ENCODE measurements around the gene FUS. TPM values are rescaled to one million over a fixed set of nuclear protein-coding genes. Genes with fewer than 3 reads are reported as not detected.

FUS gene
- total and polyA plus RNA-seq, 2 donors (not counting 3 experiments of a cell fraction or from before 2014, with no cell fraction given) = 307 to 569 TPM

DNA sequence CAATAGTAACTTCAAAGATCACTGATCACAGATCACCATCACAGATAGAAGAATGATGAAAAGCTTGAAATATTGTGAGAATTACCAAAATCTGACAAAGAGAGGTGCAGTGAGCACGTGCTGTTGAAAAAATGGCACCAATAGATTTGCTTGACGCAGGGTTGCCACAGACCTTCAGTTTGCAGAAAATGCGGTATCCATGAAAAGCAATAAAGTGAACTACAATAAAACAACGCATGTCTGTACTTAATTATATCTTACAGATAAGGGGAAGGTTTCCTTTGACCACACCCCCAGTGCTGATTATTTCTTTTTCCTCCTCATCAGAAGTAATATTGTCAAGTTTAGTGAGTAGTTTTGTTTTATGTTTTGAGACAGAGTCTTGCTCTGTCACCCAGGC lies 58.1 kb downstream of the FUS start:
- dilution Hi-C loops (cut with MboI; ENCODE audit: extremely low pct_ligation_motif_present, low sequenced_read_pairs) (no loop called here), intact Hi-C loops (cut with micrococcal nuclease) (loop anchor here (5.0 kb wide), 1 partner anchor 534 kb away; no protein-coding TSS in a partner anchor)
- Histone ChIP-seq H3K4me1 (ENCODE audit: control insufficient read depth, extremely low read depth, insufficient read depth, low read length) (no peaks in the 10 kb centered on the region), H3K4me2 (ENCODE audit: insufficient read depth, low read length) (no peak overlapping the region), H3K27me3 (ENCODE audit: control insufficient read depth in 2 of 2, insufficient read depth in 2 of 2, low read length in 2 of 2) (peaks cover 2 to 5% of the 10 kb centered on the region in 2 experiments), H3K9me1 (replicated peaks; ENCODE audit: control insufficient read depth, extremely low read depth, insufficient read depth, low read length) (no peaks in the 10 kb centered on the region), H3K4me3 (replicated peaks in 1 of 3; ENCODE audit: insufficient read depth in 1 of 3, low read depth in 1 of 3, low read length in 3 of 3) (no peak overlapping the region), H3K79me2 (ENCODE audit: control insufficient read depth, insufficient read depth, low read length) (no peaks in the 10 kb centered on the region), H3K9me3 (replicated peaks; ENCODE audit: control insufficient read depth, insufficient read depth, low read length) (no peaks in the 10 kb centered on the region), H3K27ac (ENCODE audit: insufficient read depth, low read depth, low read length) (no peak overlapping the region), H2AFZ (ENCODE audit: low read depth, low read length) (no peak overlapping the region), H3K36me3 (ENCODE audit: control insufficient read depth in 2 of 2, extremely low read depth in 1 of 2, insufficient read depth in 2 of 2, low read length in 2 of 2) (no peaks in the 10 kb centered on the region), H4K20me1 (replicated peaks; ENCODE audit: control insufficient read depth, extremely low read depth, insufficient read depth, low read length) (no peaks in the 10 kb centered on the region), H3K9ac (replicated peaks; ENCODE audit: extremely low read depth, insufficient read depth, low read length) (no peak overlapping the region)
- ChIA-PET CTCF (no interaction called here), POLR2A (no interaction called here)
- TF ChIP-seq, protein P1, sequence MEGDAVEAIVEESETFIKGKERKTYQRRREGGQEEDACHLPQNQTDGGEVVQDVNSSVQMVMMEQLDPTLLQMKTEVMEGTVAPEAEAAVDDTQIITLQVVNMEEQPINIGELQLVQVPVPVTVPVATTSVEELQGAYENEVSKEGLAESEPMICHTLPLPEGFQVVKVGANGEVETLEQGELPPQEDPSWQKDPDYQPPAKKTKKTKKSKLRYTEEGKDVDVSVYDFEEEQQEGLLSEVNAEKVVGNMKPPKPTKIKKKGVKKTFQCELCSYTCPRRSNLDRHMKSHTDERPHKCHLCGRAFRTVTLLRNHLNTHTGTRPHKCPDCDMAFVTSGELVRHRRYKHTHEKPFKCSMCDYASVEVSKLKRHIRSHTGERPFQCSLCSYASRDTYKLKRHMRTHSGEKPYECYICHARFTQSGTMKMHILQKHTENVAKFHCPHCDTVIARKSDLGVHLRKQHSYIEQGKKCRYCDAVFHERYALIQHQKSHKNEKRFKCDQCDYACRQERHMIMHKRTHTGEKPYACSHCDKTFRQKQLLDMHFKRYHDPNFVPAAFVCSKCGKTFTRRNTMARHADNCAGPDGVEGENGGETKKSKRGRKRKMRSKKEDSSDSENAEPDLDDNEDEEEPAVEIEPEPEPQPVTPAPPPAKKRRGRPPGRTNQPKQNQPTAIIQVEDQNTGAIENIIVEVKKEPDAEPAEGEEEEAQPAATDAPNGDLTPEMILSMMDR (IDR thresholded peaks at IDR 0.05; ENCODE audit: extremely low read depth in 1 of 2, insufficient read depth in 1 of 2, low read depth in 1 of 2, low read length in 2 of 2) = no peak
- TF ChIP-seq POLR2AphosphoS5 (IDR thresholded peaks at IDR 0.05; ENCODE audit: insufficient read depth, low read depth, low read length) (no peak), GATA2 (IDR thresholded peaks at IDR 0.05; ENCODE audit: insufficient read depth, insufficient read length, low read depth, low read length) (no peak), MYC (IDR thresholded peaks at IDR 0.05; ENCODE audit: low read depth, low read length) (no peak), JUN (IDR thresholded peaks at IDR 0.05; ENCODE audit: borderline replicate concordance, insufficient read depth, insufficient read length, low read depth) (no peak), POLR2A (IDR thresholded peaks at IDR 0.05; ENCODE audit: low read depth, low read length) (no peak), EZH2 (IDR thresholded peaks at IDR 0.05; ENCODE audit: borderline replicate concordance, low read depth, low read length, severe bottlenecking) (no peak), FOS (IDR thresholded peaks at IDR 0.05; ENCODE audit: borderline replicate concordance, insufficient read depth, low read length) (no peak)
- TF ChIP-seq, protein P2, sequence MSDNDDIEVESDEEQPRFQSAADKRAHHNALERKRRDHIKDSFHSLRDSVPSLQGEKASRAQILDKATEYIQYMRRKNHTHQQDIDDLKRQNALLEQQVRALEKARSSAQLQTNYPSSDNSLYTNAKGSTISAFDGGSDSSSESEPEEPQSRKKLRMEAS (IDR thresholded peaks at IDR 0.05; ENCODE audit: insufficient read depth, insufficient read length) = no peak
- FAIRE-seq (no peak), DNase-seq (ENCODE audit: low read depth, low spot score) (no peak)
- BruUV-seq (replicated peaks) = no TSS peak

Small RNA genes within 50 kb of the gene (small RNA-seq; reads per million reads assigned to genes)
- gene AC009088.4 (ENCODE audit: insufficient read depth, insufficient read length, low read depth, low replicate concordance) (not detected), gene NDUFA3P6 (ENCODE audit: insufficient read depth, insufficient read length, low read depth, low replicate concordance) (not detected)

Other genes starting within 250 kb of the FUS start
- 17.0 and 17.6 TPM in 2 replicates for gene ORAI3, start 231.1 kb upstream of the FUS start, total RNA-seq
- gene ORAI3, start 231.1 kb upstream of the FUS start, polyA plus RNA-seq = 25.4 and 33.9 TPM in 2 replicates
- gene SETD1A, start 222.4 kb upstream of the FUS start, total RNA-seq = 21.3 and 25.6 TPM in 2 replicates
- gene SETD1A, start 222.4 kb upstream of the FUS start, polyA plus RNA-seq = 3.4 and 3.5 TPM in 2 replicates
- 2.9 and 3.5 TPM in 2 replicates for gene HSD3B7, start 194.9 kb upstream of the FUS start, total RNA-seq
- 4.8 and 6.3 TPM in 2 replicates for gene HSD3B7, start 194.9 kb upstream of the FUS start, polyA plus RNA-seq
- gene STX1B, start 169.5 kb upstream of the FUS start, total RNA-seq = 0.07 and 0.11 TPM in 2 replicates
- gene STX1B, start 169.5 kb upstream of the FUS start, polyA plus RNA-seq = 0.14 and 0.21 TPM in 2 replicates
- 60.7 and 65.2 TPM in 2 replicates for gene STX4, start 146.6 kb upstream of the FUS start, total RNA-seq
- gene STX4, start 146.6 kb upstream of the FUS start, polyA plus RNA-seq = 49.4 and 49.5 TPM in 2 replicates
- 11.6 and 13.3 TPM in 2 replicates for gene ZNF668, start 105.9 kb upstream of the FUS start, total RNA-seq
- gene ZNF668, start 105.9 kb upstream of the FUS start, polyA plus RNA-seq = 11.8 and 14.4 TPM in 2 replicates
- gene ZNF646, start 105.7 kb upstream of the FUS start, total RNA-seq = 13.1 and 15.9 TPM in 2 replicates
- 4.1 and 5.9 TPM in 2 replicates for gene ZNF646, start 105.7 kb upstream of the FUS start, polyA plus RNA-seq
- 2.8 and 4.5 TPM in 2 replicates for gene PRSS53, start 91.2 kb upstream of the FUS start, total RNA-seq
- gene PRSS53, start 91.2 kb upstream of the FUS start, polyA plus RNA-seq = 3.5 and 4.6 TPM in 2 replicates
- 91.8 and 93.5 TPM in 2 replicates for gene VKORC1, start 85.3 kb upstream of the FUS start, total RNA-seq
- 586 and 728 TPM in 2 replicates for gene VKORC1, start 85.3 kb upstream of the FUS start, polyA plus RNA-seq
- 56.5 and 57.8 TPM in 2 replicates for gene BCKDK, start 71.8 kb upstream of the FUS start, total RNA-seq
- 78.3 and 96.7 TPM in 2 replicates for gene BCKDK, start 71.8 kb upstream of the FUS start, polyA plus RNA-seq
- gene KAT8, start 62.5 kb upstream of the FUS start, total RNA-seq = 42.1 and 42.8 TPM in 2 replicates
- 30.7 and 33.3 TPM in 2 replicates for gene KAT8, start 62.5 kb upstream of the FUS start, polyA plus RNA-seq
- not detected in 2 replicates for gene PRSS8, start 44.4 kb upstream of the FUS start, total RNA-seq
- gene PRSS8, start 44.4 kb upstream of the FUS start, polyA plus RNA-seq = 0.11 and 0.12 TPM in 2 replicates
- not detected in 2 replicates for gene PRSS36, start 30.1 kb upstream of the FUS start, total RNA-seq
- 0.57 and 0.73 TPM in 2 replicates for gene PRSS36, start 30.1 kb upstream of the FUS start, polyA plus RNA-seq
- gene PYCARD, start 22.6 kb downstream of the FUS start, total RNA-seq = 19.1 and 23.0 TPM in 2 replicates
- gene PYCARD, start 22.6 kb downstream of the FUS start, polyA plus RNA-seq = 40.1 and 58.9 TPM in 2 replicates
- gene TRIM72, start 34.0 kb downstream of the FUS start, total RNA-seq = not detected in 2 replicates
- not detected in 2 replicates for gene TRIM72, start 34.0 kb downstream of the FUS start, polyA plus RNA-seq
- not detected in 2 replicates for gene PYDC1, start 37.0 kb downstream of the FUS start, total RNA-seq
- gene PYDC1, start 37.0 kb downstream of the FUS start, polyA plus RNA-seq = not detected in 2 replicates
- not detected in 2 replicates for gene ITGAM, start 79.8 kb downstream of the FUS start, total RNA-seq
- not detected in 2 replicates for gene ITGAM, start 79.8 kb downstream of the FUS start, polyA plus RNA-seq
- 0.72 and 1.4 TPM in 2 replicates for gene ITGAX, start 175.0 kb downstream of the FUS start, total RNA-seq
- 0.10 and 0.18 TPM in 2 replicates for gene ITGAX, start 175.0 kb downstream of the FUS start, polyA plus RNA-seq
- gene ITGAD, start 213.2 kb downstream of the FUS start, total RNA-seq = not detected in 2 replicates
- gene ITGAD, start 213.2 kb downstream of the FUS start, polyA plus RNA-seq = not detected in 2 replicates
- gene COX6A2, start 248.2 kb downstream of the FUS start, total RNA-seq = not detected in 2 replicates
- gene COX6A2, start 248.2 kb downstream of the FUS start, polyA plus RNA-seq = not detected in 2 replicates